Body of pancreas (tissue), 4 donors: ENCODE measurements around the gene UBXN6.

Source experiments
- CTCF ChIP-seq, 7 experiments: fragments of 450-650 bp in 4 of 7; fragments of 200-600 bp in 3 of 7; sonication (generic) in 3 of 7; IDR thresholded peaks; one replicate each; pipeline ENCODE4 v1.5.1; 2016 to 2019; ENCODE audit warnings: antibody characterized with exemption in 7 of 7
- POLR2A ChIP-seq, 3 donors: fragments of 450-650 bp; IDR thresholded peaks; one replicate each; pipeline ENCODE4 v1.6.1; 2016; ENCODE audit warnings: antibody characterized with exemption in 3 of 3, mild to moderate bottlenecking in 2 of 3

GRCh38 chr19:4402171-4403004 lies 55.2 kb downstream of the UBXN6 start, which contains the start of gene CHAF1A:
- peak in 2 of 7 experiments; percentile 7 to 30 for TF ChIP-seq CTCF (IDR thresholded peaks at IDR 0.05)
- peak in 2 of 3 donors; percentile 52 to 54 for TF ChIP-seq POLR2A (IDR thresholded peaks at IDR 0.05)
